Subcutaneous abdominal adipose tissue (tissue), 5 donors: ENCODE data around the gene ACAD10.
"Not testable (repeated sequence)": the region's sequence is repeated elsewhere in the genome, so short reads cannot be mapped to it uniquely, and the experiment has no call there.

Experiments
- H3K27ac ChIP-seq: one replicate; pipeline ENCODE4 v1.7.0; 2013; ENCODE audit warnings: low read depth, mild to moderate bottlenecking, inconsistent platforms, low read length, moderate library complexity
- H3K27me3 ChIP-seq, 5 donors: one replicate each; pipeline ENCODE4 v1.7.0; 2013; ENCODE audit warnings: low read length in 5 of 5, inconsistent platforms in 1 of 5; ENCODE audit not compliant: control insufficient read depth in 5 of 5, insufficient read depth in 4 of 5
- H3K36me3 ChIP-seq, 5 donors: one replicate each; pipeline ENCODE4 v1.7.0; 2013; ENCODE audit warnings: low read length in 5 of 5; ENCODE audit not compliant: control insufficient read depth in 5 of 5, insufficient read depth in 5 of 5
- H3K4me1 ChIP-seq, 5 donors: one replicate each; pipeline ENCODE4 v1.7.0; 2013; ENCODE audit warnings: low read length in 5 of 5, mild to moderate bottlenecking in 3 of 5, moderate library complexity in 1 of 5; ENCODE audit not compliant: control insufficient read depth in 5 of 5, insufficient read depth in 5 of 5
- H3K4me3 ChIP-seq, 5 donors: one replicate each; pipeline ENCODE4 v1.7.0; 2013; ENCODE audit warnings: low read length in 5 of 5, low read depth in 1 of 5
- H3K9ac ChIP-seq, 5 donors: one replicate each; pipeline ENCODE4 v1.7.0; 2013; ENCODE audit warnings: low read length in 5 of 5, mild to moderate bottlenecking in 4 of 5, moderate library complexity in 3 of 5
- H3K9me3 ChIP-seq, 5 donors: one replicate each; pipeline ENCODE4 v1.7.0; 2013; ENCODE audit warnings: low read length in 5 of 5; ENCODE audit not compliant: control insufficient read depth in 5 of 5
- donor health status: healthy.
- donor health status: healthy.
- donor health status: healthy.
- donor health status: healthy.
- donor health status: healthy.

ACAD10 gene

GRCh38 chr12:111715279-111715678 is 29.4 kb downstream of the ACAD10 start:
- Histone ChIP-seq H3K4me1 (peaks cover 0 to 6% (median 3%) of the 10 kb centered on the region in 5 donors), H3K27me3 (no peaks in the 10 kb centered on the region), H3K36me3 (peaks cover 2 to 70% (median 44%) of the 10 kb centered on the region in 5 donors), H3K9ac (no peak overlapping the region), H3K4me3 (no peak overlapping the region), H3K9me3 (no peaks in the 10 kb centered on the region), H3K27ac (no peak overlapping the region)

GRCh38 chr12:111719316-111719715 is 33.5 kb downstream of the ACAD10 start:
- H3K9me3 ChIP-seq, H3K27ac ChIP-seq, H3K9ac ChIP-seq, H3K27me3 ChIP-seq, H3K4me1 ChIP-seq, H3K4me3 ChIP-seq: not testable (repeated sequence)
- H3K36me3 ChIP-seq = peaks cover 8 to 63% (median 39%) of the 10 kb centered on the region in 5 donors

GRCh38 chr12:111720457-111720856 is 34.6 kb downstream of the ACAD10 start:
- no peak overlapping the region for H3K9ac ChIP-seq
- no peak overlapping the region for H3K4me3 ChIP-seq
- H3K9me3 ChIP-seq = no peaks in the 10 kb centered on the region
- H3K27ac ChIP-seq = no peak overlapping the region
- no peaks in the 10 kb centered on the region for H3K27me3 ChIP-seq
- H3K36me3 ChIP-seq = peaks cover 8 to 63% (median 37%) of the 10 kb centered on the region in 5 donors
- no peaks in the 10 kb centered on the region for H3K4me1 ChIP-seq

- H3K9me3 ChIP-seq, H3K4me1 ChIP-seq, H3K9ac ChIP-seq, H3K4me3 ChIP-seq, H3K27me3 ChIP-seq, H3K27ac ChIP-seq: not testable (repeated sequence)
- H3K36me3 ChIP-seq = peaks cover 8 to 57% (median 33%) of the 10 kb centered on the region in 5 donors
These were observed 38.0 kb downstream of the ACAD10 start for GRCh38 chr12:111723646-111724360.

GRCh38 chr12:111728795-111729194 is 42.9 kb downstream of the ACAD10 start:
- Histone ChIP-seq H3K36me3 (peaks cover 0 to 82% (median 49%) of the 10 kb centered on the region in 5 donors), H3K27me3 (no peaks in the 10 kb centered on the region), H3K9ac (no peak overlapping the region), H3K4me3 (no peak overlapping the region), H3K4me1 (no peaks in the 10 kb centered on the region), H3K27ac (no peak overlapping the region), H3K9me3 (no peaks in the 10 kb centered on the region)

- Histone ChIP-seq H3K4me1 (no peaks in the 10 kb centered on the region), H3K9ac (no peak overlapping the region), H3K36me3 (peaks cover 0 to 83% (median 48%) of the 10 kb centered on the region in 5 donors), H3K4me3 (no peak overlapping the region), H3K27ac (no peak overlapping the region), H3K9me3 (no peaks in the 10 kb centered on the region), H3K27me3 (no peaks in the 10 kb centered on the region)
These were observed 44.6 kb downstream of the ACAD10 start for GRCh38 chr12:111730420-111730819.

- H3K36me3 ChIP-seq = peaks cover 3 to 82% (median 53%) of the 10 kb centered on the region in 5 donors
- no peaks in the 10 kb centered on the region for H3K27me3 ChIP-seq
- H3K4me1 ChIP-seq = no peaks in the 10 kb centered on the region
- no peak overlapping the region for H3K9ac ChIP-seq
- H3K27ac ChIP-seq = no peak overlapping the region
- H3K4me3 ChIP-seq = no peak overlapping the region
- no peaks in the 10 kb centered on the region for H3K9me3 ChIP-seq
These were observed 46.9 kb downstream of the ACAD10 start for GRCh38 chr12:111732786-111733185.

- Histone ChIP-seq H3K36me3 (peaks cover 3 to 82% (median 51%) of the 10 kb centered on the region in 5 donors), H3K27ac (no peak overlapping the region), H3K9ac (no peak overlapping the region), H3K4me1 (no peaks in the 10 kb centered on the region), H3K4me3 (no peak overlapping the region), H3K9me3 (no peaks in the 10 kb centered on the region), H3K27me3 (no peaks in the 10 kb centered on the region)
These were observed 47.6 kb downstream of the ACAD10 start for GRCh38 chr12:111733340-111733915.

GRCh38 chr12:111739524-111739923 is 53.7 kb downstream of the ACAD10 start:
- peaks cover 3 to 45% (median 27%) of the 10 kb centered on the region in 5 donors for H3K36me3 ChIP-seq
- H3K4me1 ChIP-seq, H3K9me3 ChIP-seq, H3K9ac ChIP-seq, H3K27ac ChIP-seq, H3K4me3 ChIP-seq, H3K27me3 ChIP-seq: not testable (repeated sequence)

GRCh38 chr12:111741235-111741812 is 55.5 kb downstream of the ACAD10 start:
- H3K4me1 ChIP-seq = no peaks in the 10 kb centered on the region
- H3K9me3 ChIP-seq = no peaks in the 10 kb centered on the region
- no peak overlapping the region for H3K4me3 ChIP-seq
- peaks cover 5 to 56% (median 41%) of the 10 kb centered on the region in 5 donors for H3K36me3 ChIP-seq
- no peak overlapping the region for H3K27ac ChIP-seq
- no peak overlapping the region for H3K9ac ChIP-seq
- no peaks in the 10 kb centered on the region for H3K27me3 ChIP-seq
